ENCODE data around the gene MCM10. TPM values are rescaled to one million over a fixed set of nuclear protein-coding genes. Genes with fewer than 3 reads are reported as not detected.
"Not testable (repeated sequence)": the region's sequence is repeated elsewhere in the genome, so short reads cannot be mapped to it uniquely, and the experiment has no call there.

MCM10 gene
- total RNA-seq, 2 donors from 2014 or later = 0.27 TPM; not detected in 1

GRCh38 chr10:13231808-13232207 is 70.5 kb downstream of the MCM10 start:
- H3K4me3 ChIP-seq = no peak overlapping the region
- H3K36me3 ChIP-seq = no peaks in the 10 kb centered on the region
- H3K9me3 ChIP-seq = no peaks in the 10 kb centered on the region
- no peak overlapping the region for H3K27ac ChIP-seq
- TF ChIP-seq, protein P1, sequence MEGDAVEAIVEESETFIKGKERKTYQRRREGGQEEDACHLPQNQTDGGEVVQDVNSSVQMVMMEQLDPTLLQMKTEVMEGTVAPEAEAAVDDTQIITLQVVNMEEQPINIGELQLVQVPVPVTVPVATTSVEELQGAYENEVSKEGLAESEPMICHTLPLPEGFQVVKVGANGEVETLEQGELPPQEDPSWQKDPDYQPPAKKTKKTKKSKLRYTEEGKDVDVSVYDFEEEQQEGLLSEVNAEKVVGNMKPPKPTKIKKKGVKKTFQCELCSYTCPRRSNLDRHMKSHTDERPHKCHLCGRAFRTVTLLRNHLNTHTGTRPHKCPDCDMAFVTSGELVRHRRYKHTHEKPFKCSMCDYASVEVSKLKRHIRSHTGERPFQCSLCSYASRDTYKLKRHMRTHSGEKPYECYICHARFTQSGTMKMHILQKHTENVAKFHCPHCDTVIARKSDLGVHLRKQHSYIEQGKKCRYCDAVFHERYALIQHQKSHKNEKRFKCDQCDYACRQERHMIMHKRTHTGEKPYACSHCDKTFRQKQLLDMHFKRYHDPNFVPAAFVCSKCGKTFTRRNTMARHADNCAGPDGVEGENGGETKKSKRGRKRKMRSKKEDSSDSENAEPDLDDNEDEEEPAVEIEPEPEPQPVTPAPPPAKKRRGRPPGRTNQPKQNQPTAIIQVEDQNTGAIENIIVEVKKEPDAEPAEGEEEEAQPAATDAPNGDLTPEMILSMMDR (IDR thresholded peaks at IDR 0.05) = no peak
- H3K27me3 ChIP-seq (replicated peaks; ENCODE audit: insufficient read depth) = no peaks in the 10 kb centered on the region
- DNase-seq (ENCODE audit: low spot score) (no peak), ATAC-seq (ENCODE audit: insufficient number of reproducible peaks, low FRiP score, low read depth) (no peak)
- H3K4me1 ChIP-seq (ENCODE audit: control insufficient read depth in 1 of 2, low read depth in 2 of 2) = peaks cover 0 to 6% of the 10 kb centered on the region in 2 donors

DNA sequence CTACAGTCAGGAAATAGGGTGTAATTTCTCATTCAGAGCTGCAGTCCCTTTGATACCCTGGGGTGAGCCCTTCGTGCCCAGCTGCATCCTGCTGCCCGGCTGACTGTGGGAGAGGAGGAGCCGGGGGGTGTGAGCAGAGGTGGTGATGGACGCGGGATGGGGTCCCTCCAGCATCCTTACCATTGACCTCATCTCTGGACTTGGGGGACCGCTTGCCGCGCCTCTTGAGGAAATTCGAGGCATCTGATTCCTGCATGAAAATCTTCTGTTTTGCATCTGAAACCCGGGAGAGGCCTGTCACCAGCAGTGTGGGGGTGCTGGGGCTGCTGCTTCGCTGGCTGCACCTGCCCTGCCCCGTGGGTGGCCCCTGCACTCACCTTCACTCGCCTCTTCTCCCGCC is 72.0 kb downstream of the MCM10 start:
- Histone ChIP-seq H3K27ac (no peak overlapping the region), H3K9me3 (no peaks in the 10 kb centered on the region), H3K27me3 (replicated peaks; ENCODE audit: insufficient read depth) (no peaks in the 10 kb centered on the region), H3K4me3 (no peak overlapping the region), H3K36me3 (no peaks in the 10 kb centered on the region), H3K4me1 (ENCODE audit: control insufficient read depth in 1 of 2, low read depth in 2 of 2) (no peaks in the 10 kb centered on the region)
- ATAC-seq (ENCODE audit: insufficient number of reproducible peaks, low FRiP score, low read depth) = no peak
- TF ChIP-seq, protein P1 (IDR thresholded peaks at IDR 0.05) = no peak
- no peak for DNase-seq (ENCODE audit: low spot score)

GRCh38 chr10:13234172-13234571 is 72.8 kb downstream of the MCM10 start, which contains the start of gene UCMA:
Gene UCMA, minus strand, starts transcription at chr10:13234374. Its CDS starts 116 bp downstream, at chr10:13234258.
- no peaks in the 10 kb centered on the region for H3K4me1 ChIP-seq (ENCODE audit: control insufficient read depth in 1 of 2, low read depth in 2 of 2)
- no peaks in the 10 kb centered on the region for H3K27me3 ChIP-seq (replicated peaks; ENCODE audit: insufficient read depth)
- no peak within 1 kb of the TSS for H3K27ac ChIP-seq
- no peak for ATAC-seq (ENCODE audit: insufficient number of reproducible peaks, low FRiP score, low read depth)
- no peak for DNase-seq (ENCODE audit: low spot score)
- H3K9me3 ChIP-seq = no peaks in the 10 kb centered on the region
- TF ChIP-seq, protein P1 (IDR thresholded peaks at IDR 0.05) = no peak
- no peak within 1 kb of the TSS for H3K4me3 ChIP-seq
- H3K36me3 ChIP-seq = no peaks in the 10 kb centered on the region

DNA sequence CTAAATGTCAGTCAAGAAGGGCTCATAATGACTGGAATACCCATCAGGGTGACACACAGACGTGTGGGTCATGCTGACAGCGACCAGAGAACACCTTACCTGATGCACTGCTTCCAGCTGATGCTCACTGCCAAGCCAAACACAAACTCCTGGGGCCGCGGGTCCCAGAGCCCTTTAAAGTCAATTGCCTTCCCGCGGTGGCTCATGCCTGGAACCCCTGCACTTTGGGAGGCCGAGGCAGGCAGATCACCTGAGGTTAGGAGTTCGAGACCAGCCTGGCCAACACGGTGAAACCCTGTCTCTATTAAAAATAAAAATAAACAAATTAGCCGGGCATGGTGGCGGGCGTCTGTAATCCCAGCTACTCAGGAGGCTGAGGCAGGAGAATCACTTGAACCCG is 73.4 kb downstream of the MCM10 start:
- H3K9me3 ChIP-seq; H3K27ac ChIP-seq; H3K27me3 ChIP-seq (replicated peaks; ENCODE audit: insufficient read depth); ATAC-seq (ENCODE audit: insufficient number of reproducible peaks, low FRiP score, low read depth); H3K4me3 ChIP-seq; DNase-seq (ENCODE audit: low spot score); H3K4me1 ChIP-seq (ENCODE audit: control insufficient read depth in 1 of 2, low read depth in 2 of 2); H3K36me3 ChIP-seq: not testable (repeated sequence)

DNA sequence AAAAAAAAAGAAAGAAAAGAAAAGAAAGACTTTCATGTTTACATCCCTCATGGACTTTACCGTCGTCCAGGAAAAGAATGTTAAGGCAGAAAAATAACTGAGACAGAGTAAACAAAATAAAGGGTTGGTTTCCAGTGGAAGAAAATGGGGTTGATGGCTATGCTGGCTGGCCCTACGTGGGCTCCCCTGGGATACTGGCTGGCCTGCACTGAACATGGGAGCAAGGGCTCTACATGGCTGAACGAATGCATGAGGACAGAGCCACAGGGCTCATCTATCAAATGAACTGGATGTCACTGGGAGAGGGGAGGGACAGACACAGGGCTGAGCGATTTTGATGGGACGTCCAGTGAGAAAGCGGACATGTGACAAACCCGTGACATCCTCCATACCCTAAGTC is 75.3 kb downstream of the MCM10 start:
- H3K4me3 ChIP-seq = no peak overlapping the region
- H3K4me1 ChIP-seq (ENCODE audit: control insufficient read depth in 1 of 2, low read depth in 2 of 2) = no peaks in the 10 kb centered on the region
- no peaks in the 10 kb centered on the region for H3K27me3 ChIP-seq (replicated peaks; ENCODE audit: insufficient read depth)
- TF ChIP-seq, protein P1 (IDR thresholded peaks at IDR 0.05) = no peak
- no peak for DNase-seq (ENCODE audit: low spot score)
- ATAC-seq (ENCODE audit: insufficient number of reproducible peaks, low FRiP score, low read depth) = no peak
- no peaks in the 10 kb centered on the region for H3K36me3 ChIP-seq
- H3K27ac ChIP-seq = no peak overlapping the region
- no peaks in the 10 kb centered on the region for H3K9me3 ChIP-seq
